SH-SY5Y (cell line): ENCODE measurements around the gene UBR1.

Experiments used
- GATA2 ChIP-seq: IDR thresholded peaks from 2 replicates; pipeline ENCODE4 v1.6.1; 2011; ENCODE audit warnings: mild to moderate bottlenecking, low read depth, low read length
- GATA3 ChIP-seq: IDR thresholded peaks from 2 replicates; pipeline ENCODE4 v1.6.1; 2011; ENCODE audit warnings: low read depth, mild to moderate bottlenecking, low read length, moderate library complexity

DNA sequence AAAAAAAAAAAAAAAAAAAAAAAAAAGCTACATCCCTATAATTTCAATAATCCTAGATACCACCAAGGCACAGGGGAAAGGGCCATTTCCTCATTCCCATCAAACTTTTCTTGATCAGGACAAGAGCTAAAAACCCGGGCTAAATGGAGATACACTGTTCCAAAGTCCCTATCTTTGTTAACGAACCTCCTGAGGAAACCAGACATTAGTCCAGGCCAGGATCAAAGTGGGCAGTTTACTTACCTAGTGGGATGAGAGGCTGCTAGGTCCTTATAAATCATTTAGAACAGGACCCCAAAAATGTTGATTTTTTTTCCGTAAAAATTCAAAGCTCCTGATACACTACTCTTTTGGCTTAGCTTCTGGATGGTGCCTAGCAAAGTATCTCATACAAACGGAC lies 35.6 kb downstream of the UBR1 start:
- TF ChIP-seq GATA2 (no peak), GATA3 (no peak)
